HG03457 (cell line): Measurements from ENCODE around the gene C4orf50.

Source experiments
- ATAC-seq: cut with Tn5 transposase; IDR thresholded peaks from one replicate; pipeline ENCODE4 v1.9.1; 2021; ENCODE audit warnings: moderate number of reproducible peaks; ENCODE audit not compliant: unreplicated experiment

Gene C4orf50

DNA sequence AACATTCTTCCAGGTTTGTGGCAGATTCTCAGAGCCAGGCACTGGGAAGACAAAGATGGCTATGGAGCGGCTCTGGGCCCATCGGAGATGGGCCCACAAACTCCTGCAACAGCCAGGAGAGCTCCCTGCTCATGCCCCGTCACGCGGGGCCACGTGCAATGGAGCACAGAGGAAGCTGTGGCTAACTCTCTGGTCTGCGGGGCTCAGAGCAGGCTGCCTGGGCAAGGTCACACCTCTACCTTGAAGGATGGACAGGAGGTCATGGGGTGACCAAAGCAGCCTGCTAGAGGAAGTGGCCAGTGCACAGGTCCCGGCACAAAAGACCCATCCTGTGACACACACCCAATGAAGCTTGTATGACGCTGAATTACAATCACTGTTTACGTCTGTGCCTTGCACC, 45.2 kb downstream of the C4orf50 start:
- no peak for ATAC-seq

DNA sequence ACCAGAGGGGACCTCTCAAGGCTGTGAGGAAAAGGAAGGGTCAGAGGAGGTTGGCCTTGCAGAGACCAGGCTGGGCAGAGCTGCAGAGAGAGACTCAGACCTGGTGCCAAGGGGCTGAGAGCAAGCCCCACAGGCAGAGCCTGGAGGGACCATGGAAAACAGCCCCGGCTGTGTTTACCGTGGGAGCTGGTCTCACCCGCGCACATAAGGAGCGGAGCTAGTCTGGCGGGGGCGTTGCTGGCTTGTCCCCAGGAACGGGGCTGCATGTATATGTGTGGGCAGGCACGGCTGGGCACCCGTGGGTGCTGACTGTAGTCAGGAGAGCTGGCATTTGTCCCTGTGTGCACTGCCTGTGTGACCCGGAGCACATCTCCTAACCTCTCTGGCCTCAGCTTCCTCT, 45.7 kb downstream of the C4orf50 start:
- no peak for ATAC-seq

DNA sequence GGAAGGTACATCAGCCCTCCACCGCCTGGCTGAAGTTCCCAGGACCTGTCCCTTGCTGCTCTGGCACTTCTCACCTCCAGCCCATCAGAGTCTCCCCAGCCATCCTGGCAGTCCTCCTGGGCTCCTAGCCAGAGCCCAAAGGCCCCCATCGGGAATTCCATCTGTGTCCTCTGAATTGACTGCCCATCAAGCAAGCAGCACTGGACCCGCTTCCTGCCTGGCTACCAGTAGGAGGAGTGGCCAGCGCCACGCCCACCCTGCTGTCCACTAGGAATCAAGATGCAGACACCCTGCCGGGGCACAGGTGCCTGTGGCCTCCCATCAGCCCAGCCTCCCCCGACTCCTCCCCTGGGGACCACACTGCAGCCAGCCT, 47.2 kb downstream of the C4orf50 start:
- ATAC-seq, result no peak

DNA sequence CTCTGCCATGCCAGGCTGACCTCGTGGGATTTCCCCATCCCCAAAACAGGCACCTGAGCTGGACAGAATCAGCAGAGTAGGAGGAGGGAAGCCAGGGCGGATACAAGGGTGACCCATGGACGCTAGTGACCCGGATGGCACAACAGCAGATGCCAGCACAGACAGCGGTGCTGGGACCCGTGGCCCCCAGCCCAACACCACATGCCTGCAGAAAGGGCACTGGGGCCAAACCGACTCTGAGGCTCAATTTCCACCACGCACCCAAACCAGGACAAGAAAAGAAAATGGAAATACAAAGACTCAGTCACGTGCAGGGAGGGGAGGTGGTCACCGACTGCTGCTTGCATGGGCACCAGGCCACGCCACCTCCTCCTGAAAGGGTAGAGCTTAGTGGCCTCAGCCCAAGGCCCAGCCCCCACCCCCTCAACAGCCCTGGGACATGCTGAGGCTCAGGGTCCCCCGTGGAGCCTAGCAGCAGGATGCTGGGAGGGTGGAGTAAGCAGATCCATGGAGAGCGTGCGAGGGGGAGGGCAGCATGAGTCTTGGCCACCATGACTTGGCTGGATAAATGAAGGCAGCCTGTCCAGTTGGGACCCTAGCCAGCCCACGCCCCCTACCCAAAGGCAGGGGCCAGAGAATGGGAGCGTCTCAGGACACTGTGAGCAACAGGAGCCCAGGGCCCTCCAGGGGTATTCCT, 47.7 kb downstream of the C4orf50 start:
- no peak for ATAC-seq

DNA sequence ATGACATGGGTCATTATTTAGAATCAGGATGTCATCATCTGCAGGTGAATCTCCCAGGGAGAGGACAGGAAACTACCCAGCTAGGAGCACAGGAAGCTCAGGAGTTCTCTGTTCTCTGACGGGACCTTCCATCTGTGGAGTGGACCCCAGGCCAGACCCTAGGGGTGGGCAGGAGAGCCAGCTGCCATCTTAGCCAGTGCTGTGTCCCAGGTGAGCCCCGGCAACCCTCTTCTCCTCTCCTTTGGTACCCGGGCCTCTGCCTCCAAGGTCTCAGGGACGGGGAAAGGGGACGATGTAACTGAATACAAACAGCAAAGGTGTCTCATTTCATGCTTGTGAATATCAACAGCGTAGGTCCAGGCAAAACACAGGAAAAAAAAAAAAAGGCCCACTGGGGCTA, 48.5 kb downstream of the C4orf50 start:
- no peak for ATAC-seq

DNA sequence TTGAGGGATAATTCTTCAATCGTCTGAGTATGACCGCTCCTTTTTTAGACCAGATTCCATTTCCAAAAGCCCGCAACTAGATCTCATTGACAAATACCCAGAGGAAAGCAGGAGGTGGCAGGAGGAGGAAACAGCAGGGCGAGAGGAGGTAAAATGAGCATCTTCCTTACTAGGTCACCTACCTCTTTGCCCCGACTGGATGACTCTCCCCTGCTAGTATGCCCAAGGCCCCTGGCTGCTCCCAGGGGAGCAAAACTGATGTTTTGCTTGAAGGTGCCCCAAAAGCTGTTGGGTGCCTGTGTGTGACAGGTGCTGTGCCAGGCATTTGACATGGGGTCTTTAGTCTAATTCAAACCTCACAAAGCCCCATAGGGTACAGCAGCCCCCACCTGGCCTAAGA, 48.9 kb downstream of the C4orf50 start:
- no peak for ATAC-seq

DNA sequence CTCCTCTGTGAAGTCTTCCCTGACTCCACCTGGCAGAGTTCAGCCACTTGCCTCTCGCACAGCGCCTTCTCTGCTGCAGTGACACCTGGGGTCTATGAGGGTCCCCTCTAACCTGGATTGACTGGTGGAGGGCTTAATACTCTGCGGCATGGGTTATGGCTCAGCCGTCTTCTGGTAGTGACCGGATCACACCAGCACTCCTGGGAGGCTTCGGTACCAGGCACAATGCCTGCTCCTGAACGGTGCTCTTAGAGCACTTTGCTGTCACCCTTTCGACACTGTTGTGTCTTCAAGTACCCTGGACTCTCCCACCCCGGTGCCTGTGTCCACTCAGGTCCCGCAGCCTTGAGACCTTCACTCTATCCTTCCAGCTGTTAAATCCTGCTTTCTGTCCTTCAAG, 50.0 kb downstream of the C4orf50 start:
- no peak for ATAC-seq

DNA sequence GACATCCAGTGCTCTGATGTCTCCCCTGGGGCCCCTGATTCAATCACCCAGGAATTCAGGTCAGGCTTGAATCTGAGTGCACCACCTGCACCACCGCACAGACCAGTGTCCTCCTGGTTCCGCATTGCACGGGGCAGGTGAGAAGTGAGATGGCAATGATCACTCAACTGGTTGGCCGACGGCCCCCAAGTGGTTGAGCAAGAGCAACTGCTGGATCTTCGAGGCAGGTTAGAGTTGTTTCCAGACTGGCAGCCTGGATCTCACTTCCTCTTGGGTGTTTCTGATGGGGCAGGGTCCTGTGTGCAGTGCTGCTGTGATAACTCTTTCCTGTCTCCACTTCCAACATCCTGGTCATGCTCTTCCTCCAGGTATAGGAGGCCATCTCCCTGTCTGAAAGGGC, 50.4 kb downstream of the C4orf50 start:
- no peak for ATAC-seq

DNA sequence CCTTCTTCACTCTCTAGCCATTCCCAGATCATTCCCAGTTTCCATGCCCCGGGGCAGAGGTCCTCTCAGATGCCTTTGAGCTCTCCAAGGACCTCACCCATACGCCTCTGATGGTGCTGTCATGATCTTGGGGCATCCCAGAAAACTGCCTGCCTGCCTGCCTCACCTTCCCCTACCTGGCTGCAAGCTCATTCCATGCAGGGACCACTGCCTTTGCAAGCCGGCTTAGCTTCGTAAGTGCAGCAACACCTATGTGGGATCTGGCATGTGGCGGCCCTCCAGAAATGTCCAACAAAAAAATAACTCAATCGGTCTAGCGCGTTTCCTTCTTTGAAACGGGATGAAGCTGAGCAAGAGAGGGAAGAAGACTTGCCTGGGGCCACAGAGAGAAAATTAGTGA, 53.0 kb downstream of the C4orf50 start:
- ATAC-seq, result no peak

DNA sequence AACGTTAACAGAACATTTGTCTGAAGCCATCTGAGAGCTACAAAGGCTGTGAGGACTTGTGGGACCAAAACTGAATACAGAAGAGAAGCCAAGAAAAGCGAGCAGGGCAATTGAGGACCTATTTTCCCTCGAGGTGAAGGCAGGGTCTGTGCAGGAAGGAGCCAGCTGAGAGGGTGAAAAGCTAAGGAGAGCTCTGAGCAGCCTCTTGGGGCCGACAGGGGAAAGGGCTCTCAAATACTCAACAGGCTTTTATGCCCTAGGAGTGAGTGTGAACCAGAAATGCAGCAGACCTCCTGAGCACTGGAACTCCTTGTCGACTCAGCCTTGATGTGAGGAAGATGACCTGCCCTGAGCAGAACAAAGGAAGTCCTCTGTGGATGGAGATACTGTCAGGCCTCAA, 54.2 kb downstream of the C4orf50 start:
- ATAC-seq, result no peak

DNA sequence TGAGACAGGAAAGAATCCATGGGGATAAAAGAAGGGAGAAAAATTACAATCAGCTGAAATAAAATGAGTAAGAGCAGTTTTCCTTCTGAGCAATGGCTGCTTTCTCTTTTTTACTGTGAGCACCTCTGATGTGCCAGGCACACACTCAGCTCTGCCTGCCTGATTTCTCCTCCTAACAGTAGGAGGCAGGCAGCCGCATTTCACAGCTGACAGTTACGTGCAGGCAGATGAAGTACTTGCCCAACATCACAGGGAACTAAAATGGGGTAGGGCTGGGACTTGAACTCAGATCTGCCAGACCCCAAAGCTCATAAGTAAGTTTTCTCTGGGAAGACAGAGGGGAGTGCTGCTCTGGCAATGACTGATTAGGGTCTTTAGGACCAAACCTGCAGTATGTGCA, 54.6 kb downstream of the C4orf50 start:
- no peak for ATAC-seq

DNA sequence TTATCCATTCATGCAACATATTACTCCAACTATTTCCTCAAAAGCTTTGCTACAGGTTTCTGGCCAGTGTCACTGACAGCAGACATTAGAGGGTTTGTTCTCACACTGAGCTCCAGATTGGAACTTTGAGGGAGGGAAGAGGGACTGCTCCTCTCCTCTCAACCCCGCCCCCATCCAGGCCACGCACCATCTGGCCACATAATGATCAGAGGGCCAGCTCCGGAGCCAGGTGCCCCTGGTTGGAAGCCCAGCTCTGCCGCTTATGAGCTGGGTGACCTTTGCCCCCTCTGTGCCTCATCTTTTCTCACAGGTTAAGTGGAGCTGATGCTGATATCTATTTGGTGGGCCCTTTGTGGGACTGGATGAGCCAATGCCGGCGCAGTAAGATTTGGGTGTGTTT, 55.8 kb downstream of the C4orf50 start:
- ATAC-seq, result no peak

DNA sequence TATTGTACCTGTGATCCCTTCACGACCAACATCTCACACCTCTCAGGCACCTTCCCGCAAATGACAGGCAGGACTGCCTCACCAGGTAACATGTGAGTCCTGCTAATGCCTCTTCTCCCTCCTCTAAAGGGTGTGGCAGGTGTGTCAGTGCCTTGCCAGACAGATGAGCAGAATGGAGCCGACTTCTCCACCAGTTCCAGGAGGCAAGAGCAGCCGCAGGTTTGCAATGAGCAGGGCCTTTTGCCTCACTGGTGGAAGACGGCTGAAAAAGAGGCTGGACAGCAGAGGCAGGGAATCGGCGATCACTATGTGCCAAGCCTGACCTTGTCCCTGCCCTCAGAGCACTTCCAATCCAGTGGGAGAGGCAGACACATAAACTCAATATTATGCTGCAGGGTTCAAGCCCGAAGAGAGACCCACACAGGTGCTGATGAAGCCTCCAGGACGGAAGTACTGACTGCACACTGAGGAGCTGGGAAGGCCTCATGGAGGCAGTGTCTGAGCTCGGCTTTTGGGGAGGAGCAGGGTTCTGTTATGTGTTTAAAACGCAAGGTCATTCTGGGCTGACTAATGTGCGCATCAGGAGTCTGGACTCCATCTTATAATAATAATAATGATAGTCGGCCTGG, 57.9 kb downstream of the C4orf50 start:
- ATAC-seq, result no peak

DNA sequence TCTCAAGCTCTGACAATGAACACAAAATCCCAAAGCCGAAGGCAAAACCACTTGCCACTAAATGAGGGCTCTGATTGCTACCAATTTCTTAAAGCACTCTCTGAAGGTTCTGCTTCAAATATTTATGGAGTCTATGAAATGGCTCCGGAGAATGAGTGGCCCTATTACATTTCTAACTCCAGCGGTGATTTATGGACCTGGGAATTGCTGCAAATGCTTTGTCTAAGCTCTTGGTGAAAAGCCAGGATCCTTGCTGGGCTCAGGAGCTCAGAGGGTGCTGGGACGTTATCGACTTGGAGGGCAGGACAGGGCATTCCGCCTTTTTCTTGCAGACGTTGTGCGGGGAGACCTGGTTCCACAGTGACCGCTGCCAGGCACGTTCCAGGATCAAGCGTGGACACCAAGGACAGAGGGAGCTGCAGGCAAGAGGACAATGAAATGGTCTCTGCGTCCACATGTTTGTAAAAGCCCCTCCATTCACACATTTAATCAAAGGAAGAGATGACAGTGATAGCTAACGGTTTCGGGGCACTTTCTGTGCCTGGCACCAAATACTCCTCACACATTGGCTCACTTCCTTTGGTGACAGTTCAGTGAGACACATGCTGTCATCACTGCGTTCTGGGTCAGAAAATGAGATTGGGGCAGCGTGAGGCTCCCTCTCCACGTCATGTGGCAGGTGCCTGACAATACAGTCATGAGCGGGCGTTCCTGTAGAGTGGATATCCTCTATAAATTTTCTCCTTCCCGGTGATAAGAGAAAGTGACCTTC, 58.8 kb downstream of the C4orf50 start:
- no peak for ATAC-seq

DNA sequence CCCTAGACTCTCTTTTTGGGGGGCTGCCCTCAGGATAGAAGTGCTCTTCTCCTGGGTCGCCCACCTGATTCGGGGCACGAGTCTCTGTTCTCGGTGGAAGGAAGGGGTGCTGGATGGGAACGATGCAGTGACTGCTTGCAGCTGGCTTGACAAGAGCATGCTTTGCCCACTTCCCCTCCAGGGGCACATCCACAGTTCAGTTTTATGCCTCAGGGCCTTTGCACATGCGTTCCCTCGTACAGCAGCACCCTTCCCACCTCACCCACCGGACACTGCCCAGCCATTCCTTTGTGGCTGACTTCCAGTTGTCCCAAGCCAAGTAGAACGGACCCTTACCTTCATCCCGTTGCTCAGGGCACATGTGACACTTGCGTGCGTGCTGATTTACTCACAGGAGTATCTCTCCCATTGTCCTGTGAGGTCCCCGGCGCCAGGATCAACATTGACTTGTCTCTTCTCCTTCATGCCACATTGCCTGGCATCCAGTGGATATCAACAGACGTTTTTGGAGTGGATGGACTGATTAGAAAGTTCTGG, 60.0 kb downstream of the C4orf50 start:
- no peak for ATAC-seq

DNA sequence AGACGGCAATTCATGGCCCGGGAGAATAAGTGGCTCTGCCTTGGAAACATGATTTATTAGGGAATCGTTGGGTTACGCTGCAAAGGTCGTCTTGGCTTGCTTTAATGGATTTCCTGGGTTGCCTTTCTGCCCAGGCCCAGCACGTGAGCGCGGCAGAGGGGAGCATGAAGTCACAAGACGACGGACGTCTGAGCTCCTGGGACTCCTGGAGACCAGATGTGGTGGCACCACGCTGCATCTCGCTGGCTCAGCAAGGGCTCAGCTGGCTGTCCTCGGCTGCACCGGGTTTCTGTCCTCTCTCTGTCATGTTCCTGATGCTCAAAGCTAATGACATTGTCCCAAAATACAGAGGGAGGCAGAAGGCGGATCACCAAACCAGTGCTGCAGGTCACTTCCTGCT, 61.2 kb downstream of the C4orf50 start:
- no peak for ATAC-seq

DNA sequence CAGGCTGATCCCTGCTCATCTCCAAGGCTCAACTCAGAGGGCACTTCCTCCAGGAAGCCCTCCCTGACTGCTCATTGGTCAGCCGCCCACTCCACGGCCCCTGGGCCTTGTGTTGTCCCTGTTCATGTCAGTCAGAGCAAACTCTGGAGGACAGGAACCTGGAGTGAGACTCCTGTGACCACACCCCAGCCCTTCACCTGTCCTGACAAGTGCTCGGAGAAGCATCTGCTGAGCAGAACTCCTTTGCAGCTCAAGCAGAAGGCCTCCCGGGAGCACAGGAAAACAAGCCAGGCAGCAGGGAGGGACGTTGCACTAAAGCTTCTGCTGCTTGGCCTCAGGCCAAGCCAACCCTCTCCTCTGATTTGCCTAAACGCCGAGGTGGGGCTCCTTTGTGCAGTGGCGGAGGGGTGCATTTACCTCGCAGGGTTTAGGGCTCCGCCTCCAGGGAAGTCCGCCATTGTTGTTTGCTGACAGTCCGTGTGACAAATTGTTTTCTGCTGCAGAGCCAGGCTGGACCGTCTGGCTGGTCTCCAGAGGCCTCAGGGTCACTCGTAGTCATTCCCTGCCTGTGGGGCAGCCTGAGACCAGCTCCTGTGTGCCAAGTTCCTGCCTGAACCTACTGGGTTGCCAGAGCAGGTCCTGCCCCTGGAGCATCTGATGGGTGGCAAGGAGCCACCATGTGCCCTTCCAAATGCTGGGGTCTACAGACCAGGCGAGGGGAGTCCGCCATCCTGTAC, 61.8 kb downstream of the C4orf50 start:
- ATAC-seq, result no peak

DNA sequence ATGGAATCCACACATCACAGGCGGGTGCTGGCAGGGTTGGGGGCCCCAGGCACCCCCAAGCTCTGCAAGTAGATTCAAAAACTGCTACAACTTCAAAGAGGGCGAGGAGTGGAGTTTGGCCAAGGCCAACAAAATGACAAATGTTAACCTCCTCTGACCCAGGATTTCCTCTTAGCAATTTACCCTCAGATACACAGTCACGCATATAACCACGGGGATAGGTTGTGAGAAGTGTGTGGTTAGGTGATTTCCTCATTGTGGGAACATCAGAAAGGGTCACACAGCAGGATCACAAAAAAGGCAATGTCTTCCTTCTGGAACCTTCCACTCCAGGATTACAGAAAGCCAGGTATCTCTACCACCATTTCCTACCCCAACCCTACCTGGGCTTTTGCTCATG, 62.4 kb downstream of the C4orf50 start:
- ATAC-seq, result peak; percentile 51

DNA sequence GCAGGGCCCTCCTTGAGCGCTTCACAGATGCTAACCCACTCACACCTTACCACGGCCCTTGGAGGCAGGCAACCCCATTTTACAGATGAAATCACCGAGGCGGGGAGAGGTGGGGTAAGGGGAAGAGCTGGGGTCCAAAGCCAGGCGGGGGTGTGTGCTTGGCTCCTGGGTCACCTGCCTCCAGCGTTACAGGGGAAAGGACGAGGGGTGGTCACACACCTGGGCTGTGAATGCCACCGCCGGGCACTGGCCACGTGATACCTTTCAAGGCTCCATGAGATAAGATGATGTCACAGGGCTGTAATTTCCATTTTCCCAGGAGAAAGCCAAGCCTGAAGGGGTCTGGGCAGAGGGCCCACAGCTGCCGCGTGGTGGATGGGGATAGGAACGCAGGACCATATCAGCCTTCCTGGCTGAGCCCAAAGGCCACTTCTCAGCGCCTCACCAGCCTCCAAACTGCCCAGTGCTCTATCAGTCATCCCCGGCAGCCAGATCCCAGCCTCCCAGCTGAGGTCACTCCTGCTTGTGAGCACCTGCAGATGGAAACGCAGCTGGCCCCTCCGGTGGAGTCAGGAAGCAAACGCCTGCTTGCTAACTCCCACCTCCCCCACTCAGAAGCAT, 62.9 kb downstream of the C4orf50 start:
- ATAC-seq, result no peak

DNA sequence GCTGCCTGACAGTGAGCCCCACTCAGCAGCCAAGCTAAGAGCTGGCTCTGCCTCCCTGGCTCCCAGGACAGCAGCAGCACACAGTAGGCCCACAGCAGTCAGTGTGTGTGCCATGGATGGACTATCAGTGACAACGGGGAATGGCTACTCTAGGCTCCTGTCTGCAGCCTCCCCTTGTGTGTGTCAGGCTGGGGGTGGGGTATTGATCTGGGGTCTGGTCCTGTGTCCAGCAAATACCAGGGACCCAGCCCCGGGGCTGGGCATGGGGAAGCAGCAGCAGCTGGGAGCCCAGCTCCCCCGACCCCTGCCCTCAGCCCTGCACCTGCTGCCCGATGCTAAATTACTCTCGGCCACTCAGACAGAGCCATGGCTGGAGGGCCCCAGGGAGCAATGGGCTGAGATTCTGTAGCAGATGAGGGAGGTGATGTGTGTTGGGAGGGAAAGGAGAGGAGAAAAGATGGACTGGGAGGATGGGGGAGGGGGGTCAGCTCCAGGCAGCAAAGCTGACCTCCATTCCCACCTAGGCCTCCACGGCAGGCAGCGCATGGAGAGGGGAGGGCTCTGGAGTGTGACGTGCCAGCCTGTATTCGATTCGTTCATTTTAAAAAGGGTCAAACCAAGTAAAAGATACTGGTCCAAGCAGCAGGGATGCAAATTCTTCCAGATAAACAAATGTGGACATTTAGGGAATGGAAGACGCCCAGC, 64.0 kb downstream of the C4orf50 start:
- ATAC-seq, result no peak
